Tibial nerve (tissue), 4 donors: ENCODE results near the gene HNRNPUL1. TPM values are rescaled to one million over a fixed set of nuclear protein-coding genes. Genes with fewer than 3 reads are reported as not detected.

Source experiments
- DNase-seq, 2 donors: peaks; one replicate each; pipeline ENCODE4 v3.0.0-alpha.2; 2019; ENCODE audit warnings: low spot score in 2 of 2
- H3K27ac ChIP-seq, 4 donors: fragments of 200-600 bp; sonication (generic) in 3 of 4; one replicate each; pipeline ENCODE4 v1.5.1; 2017 to 2019; ENCODE audit warnings: mild to moderate bottlenecking in 1 of 4
- H3K27me3 ChIP-seq, 2 donors: fragments of 200-600 bp; sonication (generic) in 1 of 2; one replicate each; pipeline versions ENCODE4 v1.5.1 to v1.6.0; 2017 to 2019
- H3K36me3 ChIP-seq, 3 donors: fragments of 200-600 bp; sonication (generic); one replicate each; pipeline ENCODE4 v1.5.1; 2018 to 2019
- H3K4me1 ChIP-seq, 4 donors: fragments of 200-600 bp; sonication (generic) in 3 of 4; one replicate each; pipeline ENCODE4 v1.5.1; 2017 to 2019
- H3K4me3 ChIP-seq, 4 donors: fragments of 200-600 bp; sonication (generic) in 3 of 4; one replicate each; pipeline ENCODE4 v1.5.1; 2017 to 2019; ENCODE audit warnings: mild to moderate bottlenecking in 1 of 4, moderate library complexity in 1 of 4
- H3K9me3 ChIP-seq, 4 donors: fragments of 200-600 bp; sonication (generic) in 3 of 4; one replicate each; pipeline ENCODE4 v1.5.1; 2017 to 2019
- EP300 ChIP-seq, 2 donors: sonication (generic); formaldehyde crosslinking; IDR thresholded peaks; one replicate each; pipeline ENCODE4 v1.6.1; 2017; ENCODE audit warnings: antibody characterized with exemption in 2 of 2, mild to moderate bottlenecking in 1 of 2
- POLR2A ChIP-seq, 2 donors: fragments of 450-650 bp; IDR thresholded peaks; one replicate each; pipeline ENCODE4 v1.6.1; 2017; ENCODE audit warnings: antibody characterized with exemption in 2 of 2, mild to moderate bottlenecking in 2 of 2, moderate library complexity in 2 of 2
- WGBS, 2 donors: methylation state at CpG; one replicate each; pipeline ENCODE4 v1.1.5; 2018; 5-methylcytosine and 5-hydroxymethylcytosine counted together
- small RNA-seq: library from RNA; depleted of rRNA; stranded (forward); fragments of <200 nt; gene quantifications from one replicate; pipeline ENCODE3, GENCODE V24; 2016
- total RNA-seq, 4 donors: library from RNA; depleted of rRNA; stranded (reverse); fragments of >200 nt; gene quantifications; one replicate each; pipeline ENCODE4 v1.1.0, GENCODE V29; 2016
- TF ChIP-seq, protein P1 (sequence below), 5 experiments: fragments of 200-600 bp in 3 of 5; fragments of 450-650 bp in 2 of 5; sonication (generic) in 3 of 5; IDR thresholded peaks; one replicate each; pipeline ENCODE4 v1.5.1; 2016 to 2019; ENCODE audit warnings: antibody characterized with exemption in 5 of 5, mild to moderate bottlenecking in 3 of 5, moderate library complexity in 2 of 5

HNRNPUL1 gene
- total RNA-seq, 4 donors from 2014 or later, result 136 to 163 (median 146) TPM

DNA sequence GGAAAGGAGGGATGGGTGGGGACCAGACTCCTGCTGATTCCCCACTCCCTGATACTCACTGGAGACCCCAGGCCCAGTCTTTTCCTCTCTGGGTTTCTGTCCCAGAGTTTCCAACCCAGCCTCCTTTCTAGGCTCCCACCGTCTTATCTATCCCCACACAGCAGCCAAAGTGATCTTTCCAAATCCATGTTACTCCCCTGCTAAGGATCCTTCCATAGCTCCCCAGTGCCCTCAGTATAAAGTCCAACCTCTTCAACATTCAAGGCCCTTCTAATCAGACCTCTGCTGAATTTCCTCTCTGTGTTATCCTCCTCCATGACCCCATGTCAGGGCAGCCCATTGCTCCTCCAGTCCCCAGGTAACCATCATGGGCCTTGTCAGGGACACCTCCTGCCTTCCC lies 90.9 kb downstream of the HNRNPUL1 start:
- TF ChIP-seq EP300 (IDR thresholded peaks at IDR 0.05) (no peak), POLR2A (IDR thresholded peaks at IDR 0.05) (no peak)
- TF ChIP-seq, protein P1, sequence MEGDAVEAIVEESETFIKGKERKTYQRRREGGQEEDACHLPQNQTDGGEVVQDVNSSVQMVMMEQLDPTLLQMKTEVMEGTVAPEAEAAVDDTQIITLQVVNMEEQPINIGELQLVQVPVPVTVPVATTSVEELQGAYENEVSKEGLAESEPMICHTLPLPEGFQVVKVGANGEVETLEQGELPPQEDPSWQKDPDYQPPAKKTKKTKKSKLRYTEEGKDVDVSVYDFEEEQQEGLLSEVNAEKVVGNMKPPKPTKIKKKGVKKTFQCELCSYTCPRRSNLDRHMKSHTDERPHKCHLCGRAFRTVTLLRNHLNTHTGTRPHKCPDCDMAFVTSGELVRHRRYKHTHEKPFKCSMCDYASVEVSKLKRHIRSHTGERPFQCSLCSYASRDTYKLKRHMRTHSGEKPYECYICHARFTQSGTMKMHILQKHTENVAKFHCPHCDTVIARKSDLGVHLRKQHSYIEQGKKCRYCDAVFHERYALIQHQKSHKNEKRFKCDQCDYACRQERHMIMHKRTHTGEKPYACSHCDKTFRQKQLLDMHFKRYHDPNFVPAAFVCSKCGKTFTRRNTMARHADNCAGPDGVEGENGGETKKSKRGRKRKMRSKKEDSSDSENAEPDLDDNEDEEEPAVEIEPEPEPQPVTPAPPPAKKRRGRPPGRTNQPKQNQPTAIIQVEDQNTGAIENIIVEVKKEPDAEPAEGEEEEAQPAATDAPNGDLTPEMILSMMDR (IDR thresholded peaks at IDR 0.05), result no peak
- Histone ChIP-seq H3K4me1 (peaks cover 0 to 45% (median 3%) of the 10 kb centered on the region in 4 donors), H3K4me3 (no peak overlapping the region), H3K27me3 (no peaks in the 10 kb centered on the region), H3K9me3 (no peaks in the 10 kb centered on the region), H3K27ac (peak overlapping the region in 1 of 4 donors; percentile 0), H3K36me3 (no peaks in the 10 kb centered on the region)
- DNase-seq, result no peak
- 93% methylated on average over 1 of the region's 1 CpG for WGBS, 2 donors

DNA sequence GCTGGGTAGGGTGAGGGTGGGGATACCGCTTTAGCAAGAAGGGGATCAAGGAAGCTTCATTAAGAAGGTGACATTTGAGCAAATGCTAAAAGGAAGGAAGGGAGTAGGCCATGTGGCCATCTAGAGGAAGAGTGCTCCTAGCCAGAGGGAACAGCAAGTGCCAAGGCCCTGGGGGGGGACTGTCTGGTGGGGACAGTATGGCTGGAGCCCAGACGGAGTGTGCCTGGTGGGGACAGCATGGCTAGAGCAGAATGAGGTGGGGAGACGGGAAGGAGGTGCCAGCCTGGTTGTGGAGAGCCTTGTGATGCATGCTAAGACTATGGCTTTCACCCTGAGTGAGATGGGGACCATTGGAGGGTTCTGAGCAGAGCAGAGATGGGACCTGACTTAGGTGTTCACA lies 91.6 kb downstream of the HNRNPUL1 start:
- Histone ChIP-seq H3K9me3 (no peaks in the 10 kb centered on the region), H3K4me3 (no peak overlapping the region), H3K36me3 (no peaks in the 10 kb centered on the region), H3K27me3 (no peaks in the 10 kb centered on the region), H3K27ac (no peak overlapping the region), H3K4me1 (peaks cover 0 to 37% (median under 1%) of the 10 kb centered on the region in 4 donors)
- TF ChIP-seq POLR2A (IDR thresholded peaks at IDR 0.05), result no peak
- no peak for TF ChIP-seq EP300 (IDR thresholded peaks at IDR 0.05)
- TF ChIP-seq, protein P1 (IDR thresholded peaks at IDR 0.05), result no peak
- WGBS, 2 donors, result 68 to 72% methylated on average over 3 of the region's 3 CpGs
- DNase-seq, result no peak

DNA sequence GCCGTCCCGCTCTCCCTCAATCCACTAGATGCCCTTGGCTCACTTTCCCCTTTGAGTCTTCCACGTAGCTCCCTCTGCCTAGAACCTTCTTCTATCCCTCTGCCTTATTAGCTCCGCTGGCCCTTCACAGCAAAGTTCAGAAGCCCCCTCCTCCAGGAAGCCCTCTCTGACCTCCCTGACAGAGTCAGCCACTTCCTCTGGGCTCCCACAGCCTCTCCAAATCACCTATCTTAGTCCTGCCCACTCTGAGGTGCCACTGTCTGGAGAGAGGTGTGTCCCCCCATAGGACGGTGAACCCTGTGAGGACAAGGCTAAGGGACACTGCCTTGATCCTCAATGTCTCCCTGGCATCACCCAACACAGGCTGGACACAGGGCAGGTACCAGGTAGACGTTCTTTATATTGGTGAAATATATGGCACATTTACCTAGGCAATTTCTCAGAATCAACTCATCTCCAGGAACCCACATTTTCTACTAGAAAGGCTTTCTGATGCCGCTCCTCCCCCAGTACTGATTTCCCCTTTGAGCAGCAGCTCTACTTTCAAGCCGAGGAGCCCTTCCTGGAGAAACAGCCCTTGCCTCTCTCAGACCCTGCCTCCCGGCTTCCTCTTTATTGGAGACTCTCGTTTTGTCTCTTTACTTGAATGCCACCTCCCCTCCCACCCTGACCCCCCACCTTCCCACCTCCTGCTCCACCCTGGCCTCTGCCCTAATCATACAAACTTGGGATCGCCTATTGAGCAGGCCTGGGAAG lies 93.0 kb downstream of the HNRNPUL1 start:
- no peaks in the 10 kb centered on the region for H3K36me3 ChIP-seq
- H3K27me3 ChIP-seq, result no peaks in the 10 kb centered on the region
- WGBS, 2 donors, result 72 to 77% methylated on average over 11 of the region's 11 CpGs
- no peak overlapping the region for H3K27ac ChIP-seq
- no peaks in the 10 kb centered on the region for H3K9me3 ChIP-seq
- H3K4me3 ChIP-seq, result no peak overlapping the region
- no peak for DNase-seq
- TF ChIP-seq EP300 (IDR thresholded peaks at IDR 0.05), result no peak
- TF ChIP-seq, protein P1 (IDR thresholded peaks at IDR 0.05), result no peak
- TF ChIP-seq POLR2A (IDR thresholded peaks at IDR 0.05), result no peak
- peaks cover 0 to 25% (median 0%) of the 10 kb centered on the region in 4 donors for H3K4me1 ChIP-seq

Small RNAs within 50 kb of the gene (small RNA-seq; reads per million reads assigned to genes)
- gene RN7SL34P, result not detected

Other genes with a start within 250 kb of the HNRNPUL1 start
- not detected for gene CYP2A13, start 175.9 kb upstream of the HNRNPUL1 start, total RNA-seq
- gene CYP2F1, start 149.9 kb upstream of the HNRNPUL1 start, total RNA-seq, result not detected
- 1 to 10 TPM in 1 of 4 donors, under 1 TPM in 3; 0.42 to 1.4 (median 0.63) TPM for gene CYP2S1, start 71.2 kb upstream of the HNRNPUL1 start, total RNA-seq
- 100 to 1,000 TPM in 1 of 4 donors, 10 to 100 TPM in 3; 72.0 to 110 (median 88.5) TPM for gene AXL, start 45.1 kb upstream of the HNRNPUL1 start, total RNA-seq
- 10 to 100 TPM; 12.9 to 21.3 (median 15.0) TPM for gene CCDC97, start 45.8 kb downstream of the HNRNPUL1 start, total RNA-seq
- 10 to 100 TPM; 14.6 to 31.8 (median 23.9) TPM for gene TGFB1, start 89.5 kb downstream of the HNRNPUL1 start, total RNA-seq
- 1 to 10 TPM in 3 of 4 donors, under 1 TPM in 1; 0.87 to 8.2 (median 3.6) TPM for gene B9D2, start 99.8 kb downstream of the HNRNPUL1 start, total RNA-seq
- gene TMEM91, start 112.2 kb downstream of the HNRNPUL1 start, total RNA-seq, result 10 to 100 TPM; 20.3 to 50.8 (median 31.5) TPM
- gene EXOSC5, start 133.0 kb downstream of the HNRNPUL1 start, total RNA-seq, result 10 to 100 TPM; 14.0 to 21.3 (median 19.8) TPM
- gene BCKDHA, start 133.4 kb downstream of the HNRNPUL1 start, total RNA-seq, result 10 to 100 TPM; 48.6 to 61.4 (median 54.2) TPM
- 1 to 10 TPM; 3.8 to 9.0 (median 5.7) TPM for gene B3GNT8, start 163.0 kb downstream of the HNRNPUL1 start, total RNA-seq
- 10 to 100 TPM; 28.8 to 38.7 (median 35.7) TPM for gene DMAC2, start 175.5 kb downstream of the HNRNPUL1 start, total RNA-seq
- gene ERICH4, start 178.8 kb downstream of the HNRNPUL1 start, total RNA-seq, result not detected